Dendritic cell treated with granulocyte-macrophage colony-stimulating factor and Interleukin-4, amounts not matched to agents 40 ng/mL and 50 ng/mL, for 4 days (primary cell): Measurements from ENCODE around the gene NFASC.

ENCODE experiments used
- H3K27ac Mint-ChIP-seq: one replicate; pipeline ENCODE4 v1.8.0; 2022; ENCODE audit warnings: mild to moderate bottlenecking, mixed read lengths
- H3K27me3 Mint-ChIP-seq: one replicate; pipeline ENCODE4 v1.8.0; 2022; ENCODE audit warnings: mild to moderate bottlenecking, mixed read lengths
- H3K36me3 Mint-ChIP-seq: one replicate; pipeline ENCODE4 v1.8.0; 2022; ENCODE audit warnings: low read depth, mixed read lengths
- H3K4me1 Mint-ChIP-seq: one replicate; pipeline ENCODE4 v1.8.0; 2022; ENCODE audit warnings: low read depth, mixed read lengths
- H3K4me3 Mint-ChIP-seq: one replicate; pipeline ENCODE4 v1.8.0; 2022; ENCODE audit warnings: mild to moderate bottlenecking, moderate library complexity, mixed read lengths
- H3K9me3 Mint-ChIP-seq: one replicate; pipeline ENCODE4 v1.8.0; 2022; ENCODE audit warnings: mixed read lengths
- intact Hi-C: fragments of 100-400 bp; cut with micrococcal nuclease; formaldehyde crosslinking; loops from one replicate; pipeline ENCODE4 v1.15.0; 2022

NFASC gene

DNA sequence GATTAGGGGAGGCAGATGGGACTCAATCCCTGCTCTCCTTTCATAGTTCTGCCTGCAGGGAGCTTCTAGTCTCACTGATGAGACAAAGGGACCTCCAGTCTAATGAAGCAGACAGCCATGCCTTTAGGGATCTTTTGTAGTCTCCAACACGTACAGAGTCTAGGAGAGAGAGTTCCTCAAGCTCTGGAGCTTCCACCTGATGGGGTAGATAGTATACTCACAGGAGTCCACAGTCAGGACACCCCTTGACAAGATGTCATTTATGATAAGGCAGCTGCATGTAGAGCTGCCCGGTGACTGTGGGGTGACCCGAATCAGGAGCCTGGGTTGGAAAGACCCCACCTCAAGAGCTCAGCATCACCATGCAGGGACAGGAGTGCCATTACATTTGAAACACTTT is 117.0 kb downstream of the NFASC start:
- Mint-ChIP-seq H3K27me3 (peaks cover 8% of the 10 kb centered on the region), H3K4me3 (no peak overlapping the region), H3K9me3 (no peaks in the 10 kb centered on the region), H3K27ac (no peak overlapping the region), H3K36me3 (no peaks in the 10 kb centered on the region), H3K4me1 (peaks cover 25% of the 10 kb centered on the region)
- intact Hi-C loops, result loop anchor here (10.0 kb wide), 1 partner anchor 357 kb away; no protein-coding TSS in a partner anchor

GRCh38 chr1:204988196-204988595 is 117.5 kb downstream of the NFASC start:
- intact Hi-C loops, result loop anchor here (10.0 kb wide), 1 partner anchor 357 kb away; no protein-coding TSS in a partner anchor
- H3K9me3 Mint-ChIP-seq, result no peaks in the 10 kb centered on the region
- H3K27ac Mint-ChIP-seq, result no peak overlapping the region
- H3K4me1 Mint-ChIP-seq, result peaks cover 25% of the 10 kb centered on the region
- no peaks in the 10 kb centered on the region for H3K36me3 Mint-ChIP-seq
- H3K27me3 Mint-ChIP-seq, result peaks cover 3% of the 10 kb centered on the region
- no peak overlapping the region for H3K4me3 Mint-ChIP-seq

DNA sequence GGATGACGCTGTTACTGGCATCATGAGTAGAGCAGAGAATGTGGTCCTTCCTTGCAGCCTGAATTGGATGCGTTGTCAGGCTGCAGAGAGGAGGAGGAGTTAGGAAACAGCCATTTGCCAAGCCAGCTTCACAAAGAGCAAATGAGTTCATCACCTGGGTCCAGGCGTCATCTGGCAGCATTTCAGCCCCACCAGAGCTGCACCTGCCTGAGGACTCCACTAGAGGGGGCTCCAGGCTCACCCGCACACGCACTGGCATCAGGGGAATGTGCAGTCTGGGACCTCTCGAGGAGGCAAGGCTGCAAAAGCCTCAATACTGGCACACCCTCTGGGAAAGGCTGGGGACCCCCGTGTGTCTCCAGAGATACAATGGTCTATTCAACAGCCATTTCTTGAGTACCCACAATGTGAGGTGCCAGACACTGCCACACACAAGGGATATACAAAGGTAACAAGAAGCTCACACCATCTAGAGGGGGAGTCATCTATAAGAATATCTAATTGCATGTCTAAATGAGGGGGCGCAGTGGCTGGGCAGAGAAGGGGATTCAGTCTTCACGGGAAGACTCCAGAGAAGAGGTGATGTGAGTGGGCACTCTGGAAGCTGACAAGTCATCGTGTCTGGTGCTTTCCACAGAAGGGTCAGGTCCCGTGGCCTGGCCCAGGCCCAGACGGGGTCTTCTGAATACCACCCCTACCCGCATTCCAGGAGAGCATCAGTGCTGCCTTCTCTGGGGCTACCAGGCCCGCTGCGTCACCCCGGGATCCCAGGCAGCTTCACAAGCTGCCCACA is 118.8 kb downstream of the NFASC start:
- intact Hi-C loops, result loop anchor here (1.0 to 10.0 kb wide), 3 partner anchors 72 to 355 kb away; no protein-coding TSS in a partner anchor
- no peak overlapping the region for H3K4me3 Mint-ChIP-seq
- H3K27me3 Mint-ChIP-seq, result peaks cover 2% of the 10 kb centered on the region
- no peaks in the 10 kb centered on the region for H3K36me3 Mint-ChIP-seq
- H3K27ac Mint-ChIP-seq, result no peak overlapping the region
- H3K4me1 Mint-ChIP-seq, result peaks cover 27% of the 10 kb centered on the region
- no peaks in the 10 kb centered on the region for H3K9me3 Mint-ChIP-seq

DNA sequence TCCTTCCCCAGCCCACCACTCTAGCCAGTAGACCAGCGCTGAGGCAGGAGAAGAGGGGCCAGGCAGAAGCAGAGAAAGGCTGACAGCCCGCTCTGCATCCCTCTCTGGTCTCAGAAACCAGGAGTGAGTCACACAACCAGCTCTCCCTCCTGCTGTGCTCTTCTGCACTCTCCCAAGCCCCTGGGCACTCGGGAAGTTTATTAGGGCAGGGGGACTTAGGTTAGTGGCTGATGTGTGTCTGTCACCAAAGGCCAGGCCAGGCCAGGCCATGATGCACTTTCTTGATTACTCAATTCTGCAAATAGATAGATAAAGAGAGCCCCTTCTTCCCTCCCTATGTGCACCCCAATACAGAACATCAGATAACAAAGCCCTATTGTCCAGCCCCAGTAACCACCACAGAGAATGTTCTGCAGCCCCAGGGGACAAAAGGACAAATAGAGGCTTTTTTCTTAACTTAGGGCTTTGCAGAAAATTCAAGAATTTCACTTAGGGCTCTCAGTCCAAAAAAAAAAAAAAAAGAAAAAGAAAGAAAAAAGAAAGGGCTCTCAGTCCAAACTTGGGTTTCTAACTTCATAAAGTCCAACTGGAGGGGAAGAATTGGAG is 119.5 kb downstream of the NFASC start:
- peaks cover 27% of the 10 kb centered on the region for H3K4me1 Mint-ChIP-seq
- H3K9me3 Mint-ChIP-seq, result no peaks in the 10 kb centered on the region

GRCh38 chr1:204990721-204991341 is 120.2 kb downstream of the NFASC start:
- Mint-ChIP-seq H3K9me3 (no peaks in the 10 kb centered on the region), H3K4me1 (peaks cover 27% of the 10 kb centered on the region), H3K4me3 (no peak overlapping the region), H3K27me3 (peaks cover 2% of the 10 kb centered on the region), H3K27ac (no peak overlapping the region), H3K36me3 (no peaks in the 10 kb centered on the region)
- intact Hi-C loops, result no loop called here

More for the DNA sequence above, 119.5 kb downstream of the NFASC start:
- Mint-ChIP-seq H3K27ac (no peak overlapping the region), H3K36me3 (no peaks in the 10 kb centered on the region), H3K4me3 (no peak overlapping the region), H3K27me3 (peaks cover 2% of the 10 kb centered on the region)
- intact Hi-C loops, result no loop called here

- Mint-ChIP-seq H3K27ac (no peak overlapping the region), H3K4me1 (peaks cover 27% of the 10 kb centered on the region), H3K27me3 (peaks cover 2% of the 10 kb centered on the region), H3K4me3 (no peak overlapping the region), H3K9me3 (no peaks in the 10 kb centered on the region), H3K36me3 (no peaks in the 10 kb centered on the region)
- intact Hi-C loops, result no loop called here
These were observed 120.7 kb downstream of the NFASC start for GRCh38 chr1:204991342-204991844.

GRCh38 chr1:204992201-204992997 is 121.7 kb downstream of the NFASC start:
- no peaks in the 10 kb centered on the region for H3K36me3 Mint-ChIP-seq
- peak overlapping the region; percentile 10 for H3K4me3 Mint-ChIP-seq
- H3K4me1 Mint-ChIP-seq, result peaks cover 27% of the 10 kb centered on the region
- H3K27me3 Mint-ChIP-seq, result no peaks in the 10 kb centered on the region
- peak overlapping the region; percentile 33 for H3K27ac Mint-ChIP-seq
- no peaks in the 10 kb centered on the region for H3K9me3 Mint-ChIP-seq
- intact Hi-C loops, result no loop called here

DNA sequence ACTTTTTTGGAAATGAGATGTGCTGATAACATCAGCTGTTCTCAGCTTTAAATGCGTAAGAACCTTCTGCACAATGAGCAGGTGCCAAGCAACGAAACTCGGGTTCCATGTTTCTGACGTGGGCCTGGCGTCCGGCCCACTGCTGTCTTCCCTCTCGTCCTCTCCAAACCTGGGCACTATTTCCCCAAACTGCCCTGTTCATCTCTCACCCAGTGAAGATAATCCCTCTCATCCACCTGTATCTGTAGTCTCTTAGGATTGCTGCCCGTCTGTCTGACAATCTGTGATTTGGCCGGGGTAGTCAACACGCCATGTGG is 122.3 kb downstream of the NFASC start:
- Mint-ChIP-seq H3K27me3 (no peaks in the 10 kb centered on the region), H3K36me3 (no peaks in the 10 kb centered on the region), H3K4me1 (peaks cover 27% of the 10 kb centered on the region), H3K9me3 (no peaks in the 10 kb centered on the region), H3K4me3 (no peak overlapping the region), H3K27ac (peak overlapping the region; percentile 33)
- intact Hi-C loops, result no loop called here

- intact Hi-C loops, result no loop called here
- no peak overlapping the region for H3K27ac Mint-ChIP-seq
- H3K9me3 Mint-ChIP-seq, result no peaks in the 10 kb centered on the region
- no peak overlapping the region for H3K4me3 Mint-ChIP-seq
- peaks cover 27% of the 10 kb centered on the region for H3K4me1 Mint-ChIP-seq
- H3K27me3 Mint-ChIP-seq, result no peaks in the 10 kb centered on the region
- H3K36me3 Mint-ChIP-seq, result no peaks in the 10 kb centered on the region
These were observed 123.6 kb downstream of the NFASC start for GRCh38 chr1:204994086-204994862.

- intact Hi-C loops, result no loop called here
- Mint-ChIP-seq H3K4me3 (no peak overlapping the region), H3K27ac (no peak overlapping the region), H3K36me3 (no peaks in the 10 kb centered on the region), H3K9me3 (no peaks in the 10 kb centered on the region), H3K27me3 (no peaks in the 10 kb centered on the region), H3K4me1 (peaks cover 16% of the 10 kb centered on the region)
These were observed 126.3 kb downstream of the NFASC start for GRCh38 chr1:204996981-204997380.

DNA sequence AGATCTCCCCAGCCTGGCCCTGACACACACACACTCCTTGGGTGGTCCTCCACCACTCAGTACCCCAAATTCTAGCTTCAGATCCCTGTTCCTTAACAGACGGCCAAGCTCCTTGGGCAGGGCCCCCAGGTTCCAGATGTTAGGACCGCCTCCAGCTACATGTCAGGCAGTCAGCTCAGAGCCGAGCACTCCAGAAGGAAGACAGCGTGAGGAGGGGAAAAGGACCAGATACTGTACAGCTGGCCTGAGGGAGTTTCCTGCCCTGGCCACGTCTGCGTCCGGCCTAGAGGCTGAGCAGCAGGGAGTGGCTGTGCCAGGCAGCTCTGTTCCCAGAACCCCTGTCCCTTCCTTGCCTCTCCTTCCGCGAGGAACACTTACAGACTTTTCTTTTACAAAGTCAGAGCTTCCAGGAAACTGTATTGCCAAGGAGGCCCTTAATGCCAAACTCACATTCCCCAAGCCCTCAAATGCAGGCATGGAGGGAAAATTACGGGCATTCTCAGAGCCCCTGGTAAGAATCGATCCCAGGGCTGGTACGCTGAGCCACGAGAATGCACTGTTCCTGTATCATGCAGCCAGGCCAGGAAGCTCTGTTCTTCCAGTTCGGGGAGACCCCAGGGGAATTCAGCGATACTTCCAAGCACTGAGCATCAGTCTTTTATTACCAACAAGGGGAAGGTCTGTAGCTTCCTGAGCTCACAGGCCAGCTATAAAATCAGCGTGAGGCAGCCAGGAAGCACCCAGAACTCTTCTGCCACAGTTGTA is 127.1 kb downstream of the NFASC start:
- H3K27me3 Mint-ChIP-seq, result no peaks in the 10 kb centered on the region
- no peak overlapping the region for H3K27ac Mint-ChIP-seq
- peaks cover 8% of the 10 kb centered on the region for H3K4me1 Mint-ChIP-seq
- no peaks in the 10 kb centered on the region for H3K36me3 Mint-ChIP-seq
- intact Hi-C loops, result no loop called here
- no peak overlapping the region for H3K4me3 Mint-ChIP-seq
- H3K9me3 Mint-ChIP-seq, result no peaks in the 10 kb centered on the region

GRCh38 chr1:205001162-205001561 is 130.5 kb downstream of the NFASC start:
- Mint-ChIP-seq H3K9me3 (no peaks in the 10 kb centered on the region), H3K27me3 (no peaks in the 10 kb centered on the region), H3K4me1 (no peaks in the 10 kb centered on the region), H3K27ac (no peak overlapping the region), H3K36me3 (no peaks in the 10 kb centered on the region), H3K4me3 (no peak overlapping the region)
- intact Hi-C loops, result no loop called here
